Esophagus squamous epithelium (tissue), 5 donors: ENCODE measurements around the gene C15orf62. TPM values are rescaled to one million over a fixed set of nuclear protein-coding genes. Genes with fewer than 3 reads are reported as not detected.
A peak's percentile ranks its signal among the peaks of the same experiment; 100 is the strongest.

Experiments used
- DNase-seq: peaks from one replicate; lab custom pipeline; 2025; lab: John Stamatoyannopoulos, UW
- H3K27ac ChIP-seq, 4 donors: fragments of 200-600 bp; sonication (generic); one replicate each; pipeline ENCODE4 v1.5.1; 2016 to 2019; ENCODE audit warnings: mild to moderate bottlenecking in 1 of 4
- H3K27me3 ChIP-seq, 4 donors: fragments of 200-600 bp; sonication (generic); 1 replicate in 3 of 4; 2 replicates in 1 of 4; pipeline versions ENCODE4 v1.5.1 to v1.6.0; 2017 to 2021; ENCODE audit warnings: antibody characterized with exemption in 1 of 4
- H3K36me3 ChIP-seq, 3 donors: fragments of 200-600 bp; sonication (generic); one replicate each; pipeline ENCODE4 v1.5.1; 2016 to 2019
- H3K4me1 ChIP-seq, 3 donors: fragments of 200-600 bp; sonication (generic); one replicate each; pipeline ENCODE4 v1.5.1; 2017 to 2019
- H3K4me3 ChIP-seq, 4 donors: fragments of 200-600 bp; sonication (generic); 1 replicate in 3 of 4; 2 replicates in 1 of 4; pipeline ENCODE4 v1.5.1; 2016 to 2019; ENCODE audit warnings: mild to moderate bottlenecking in 2 of 4, moderate library complexity in 1 of 4
- H3K9me3 ChIP-seq, 3 donors: fragments of 200-600 bp; sonication (generic); one replicate each; pipeline ENCODE4 v1.5.1; 2016 to 2019
- CTCF ChIP-seq, 6 experiments: fragments of 450-650 bp in 4 of 6; fragments of 200-600 bp in 2 of 6; sonication (generic) in 2 of 6; IDR thresholded peaks; one replicate each; pipeline ENCODE4 v1.5.1; 2016 to 2019; ENCODE audit warnings: antibody characterized with exemption in 6 of 6, mild to moderate bottlenecking in 4 of 6, moderate library complexity in 4 of 6
- POLR2A ChIP-seq, 4 donors: fragments of 450-650 bp; IDR thresholded peaks; one replicate each; pipeline ENCODE4 v1.6.1; 2017; ENCODE audit warnings: antibody characterized with exemption in 4 of 4, mild to moderate bottlenecking in 4 of 4, moderate library complexity in 3 of 4
- WGBS, 2 donors: methylation state at CpG; one replicate each; pipeline ENCODE4 v1.1.5; 2018; 5-methylcytosine and 5-hydroxymethylcytosine counted together
- intact Hi-C: fragments of 100-400 bp; cut with DNase I; formaldehyde crosslinking; loops from one replicate; pipeline ENCODE4 v1.15.0; 2022
- total RNA-seq, 4 donors: library from RNA; depleted of rRNA; stranded (reverse); fragments of >200 nt; gene quantifications; one replicate each; pipeline ENCODE4 v1.1.0, GENCODE V29; 2016
- donor health status: DM: yes; HTN: yes; CAD: no.

Gene C15orf62
- total RNA-seq, 4 donors from 2014 or later, result 11.3 to 44.3 (median 22.2) TPM

GRCh38 chr15:40803688-40804087, 33.9 kb downstream of the C15orf62 start:
- Histone ChIP-seq H3K9me3 (no peaks in the 10 kb centered on the region), H3K4me1 (peaks cover 18 to 65% (median 20%) of the 10 kb centered on the region in 3 donors), H3K27me3 (no peaks in the 10 kb centered on the region), H3K27ac (no peak overlapping the region), H3K4me3 (no peak overlapping the region), H3K36me3 (peaks cover 0 to 18% (median 0%) of the 10 kb centered on the region in 3 donors)
- intact Hi-C loops, result no loop called here
- TF ChIP-seq CTCF (IDR thresholded peaks at IDR 0.05), result no peak
- TF ChIP-seq POLR2A (IDR thresholded peaks at IDR 0.05), result no peak
- 95% methylated on average over 1 of the region's 1 CpG for WGBS, 2 donors
- DNase-seq, result no peak

GRCh38 chr15:40806672-40807027, 36.9 kb downstream of the C15orf62 start:
- H3K4me1 ChIP-seq, result peaks cover 22 to 60% (median 24%) of the 10 kb centered on the region in 3 donors
- H3K36me3 ChIP-seq, result peaks cover 0 to 33% (median 6%) of the 10 kb centered on the region in 3 donors
- H3K27me3 ChIP-seq, result no peaks in the 10 kb centered on the region
- H3K4me3 ChIP-seq, result peak overlapping the region; percentile 81 to 98 (median 88)
- H3K9me3 ChIP-seq, result no peaks in the 10 kb centered on the region
- no peak for DNase-seq
- intact Hi-C loops, result no loop called here
- no peak for TF ChIP-seq POLR2A (IDR thresholded peaks at IDR 0.05)
- no peak for TF ChIP-seq CTCF (IDR thresholded peaks at IDR 0.05)
- peak overlapping the region; percentile 94 to 99 (median 96) for H3K27ac ChIP-seq
- 0% methylated on average over 2 of the region's 2 CpGs for WGBS, 2 donors

GRCh38 chr15:40807028-40807887, 37.5 kb downstream of the C15orf62 start, which contains the start of the genes DNAJC17 and ZFYVE19:
TSS of gene DNAJC17 (minus strand) at chr15:40807473. CDS start at chr15:40807446, 27 bp downstream.
TSS of gene ZFYVE19 (plus strand) at chr15:40807089. CDS start at chr15:40807590, 501 bp downstream.
- Histone ChIP-seq H3K4me3 (peak within 1 kb of the TSS; percentile 81 to 98 (median 88)), H3K9me3 (no peaks in the 10 kb centered on the region), H3K27ac (peak within 1 kb of the TSS; percentile 94 to 99 (median 96)), H3K27me3 (no peaks in the 10 kb centered on the region), H3K4me1 (peaks cover 22 to 60% (median 24%) of the 10 kb centered on the region in 3 donors), H3K36me3 (peaks cover 0 to 39% (median 6%) of the 10 kb centered on the region in 3 donors)
- intact Hi-C loops, result no loop called here
- peak; percentile 85 for DNase-seq
- TF ChIP-seq POLR2A (IDR thresholded peaks at IDR 0.05) (peak in 2 of 4 donors; percentile 31 to 35), CTCF (IDR thresholded peaks at IDR 0.05) (peak in 3 of 6 experiments; percentile 18 to 34 (median 20))
- WGBS, 2 donors, result 0% methylated on average over 18 to 25 of the region's 64 CpGs

GRCh38 chr15:40807888-40808461, 38.2 kb downstream of the C15orf62 start:
- 5 to 7% methylated on average over 14 to 15 of the region's 19 CpGs for WGBS, 2 donors

More at GRCh38 chr15:40807888-40808461, 38.2 kb downstream of the C15orf62 start:
- peak overlapping the region; percentile 81 to 98 (median 88) for H3K4me3 ChIP-seq
- peaks cover 22 to 55% (median 24%) of the 10 kb centered on the region in 3 donors for H3K4me1 ChIP-seq
- intact Hi-C loops, result no loop called here
- no peak for DNase-seq
- no peaks in the 10 kb centered on the region for H3K27me3 ChIP-seq
- no peaks in the 10 kb centered on the region for H3K9me3 ChIP-seq
- TF ChIP-seq POLR2A (IDR thresholded peaks at IDR 0.05), result no peak
- TF ChIP-seq CTCF (IDR thresholded peaks at IDR 0.05), result no peak
- peaks cover 0 to 38% (median 6%) of the 10 kb centered on the region in 3 donors for H3K36me3 ChIP-seq
- peak overlapping the region; percentile 94 to 99 (median 96) for H3K27ac ChIP-seq
